CD1c-positive myeloid dendritic cell (primary cell): ENCODE results near the gene NOP53.

ENCODE experiments used
- DNase-seq: peaks from one replicate; pipeline ENCODE4 v3.0.0-alpha.2; 2016; ENCODE audit errors: extremely low spot score

NOP53 gene

GRCh38 chr19:47805313-47805712 lies 60.0 kb downstream of the NOP53 start:
- DNase-seq: no peak

GRCh38 chr19:47806435-47806834 lies 61.1 kb downstream of the NOP53 start:
- DNase-seq: no peak
